Caco-2 (cell line): ENCODE measurements around the gene RAB23. TPM values are rescaled to one million over a fixed set of nuclear protein-coding genes. Genes with fewer than 3 reads are reported as not detected.

Experiments
- BruUV-seq: library from RNA; stranded (reverse); fragments of 400-500 nt; replicated peaks from 2 replicates; lab custom pipeline; 2021; lab: Mats Ljungman, UMichigan
- CTCF ChIA-PET: fragments of 300-600 bp; sonication (Branson Sonifier 250); formaldehyde crosslinking; loops from one replicate; lab custom pipeline; 2022; ENCODE audit warnings: antibody characterized with exemption; lab: Charles Lee
- POLR2A ChIA-PET: fragments of 300-600 bp; sonication (Branson Sonifier 250); formaldehyde crosslinking; loops from one replicate; lab custom pipeline; 2022; ENCODE audit warnings: antibody characterized with exemption; lab: Charles Lee
- DNase-seq, 2 experiments: peaks; one replicate each; pipeline versions ENCODE4 v3.0.0 to v3.0.0-alpha.2; 2020 to 2022
- H3K27me3 ChIP-seq: replicated peaks from 2 replicates; pipeline ENCODE4 v1.6.0; 2011; ENCODE audit warnings: low read length; ENCODE audit not compliant: control insufficient read depth, insufficient read depth
- H3K36me3 ChIP-seq: 2 replicates; pipeline ENCODE4 v1.5.1; 2011; ENCODE audit warnings: low read length; ENCODE audit not compliant: control insufficient read depth, insufficient read depth
- H3K4me1 ChIP-seq: fragments of 250-450 bp; sonication (Bioruptor Pico); 2 replicates; pipeline ENCODE4 v1.5.1; 2020; ENCODE audit warnings: mild to moderate bottlenecking
- H3K4me3 ChIP-seq: 2 replicates; pipeline ENCODE4 v1.5.1; 2011; ENCODE audit warnings: low read depth, mild to moderate bottlenecking, control low read depth, low read length
- H3K9me3 ChIP-seq: fragments of 250-450 bp; sonication (Bioruptor Pico); 2 replicates; pipeline ENCODE4 v1.5.1; 2020; ENCODE audit warnings: mild to moderate bottlenecking, moderate library complexity
- H3K27ac Mint-ChIP-seq: one replicate; pipeline ENCODE4 v1.8.0; 2022; ENCODE audit warnings: mixed read lengths; ENCODE audit not compliant: unreplicated experiment
- H3K27me3 Mint-ChIP-seq: one replicate; pipeline ENCODE4 v1.8.0; 2022; ENCODE audit warnings: mixed read lengths; ENCODE audit not compliant: insufficient read depth, unreplicated experiment
- H3K36me3 Mint-ChIP-seq: one replicate; pipeline ENCODE4 v1.8.0; 2022; ENCODE audit warnings: mild to moderate bottlenecking, mixed read lengths; ENCODE audit not compliant: insufficient read depth, unreplicated experiment
- H3K4me1 Mint-ChIP-seq: one replicate; pipeline ENCODE4 v1.8.0; 2022; ENCODE audit warnings: low read depth, mixed read lengths; ENCODE audit not compliant: unreplicated experiment
- H3K4me3 Mint-ChIP-seq: one replicate; pipeline ENCODE4 v1.8.0; 2022; ENCODE audit warnings: mild to moderate bottlenecking, moderate library complexity, mixed read lengths; ENCODE audit not compliant: unreplicated experiment
- H3K9me3 Mint-ChIP-seq: one replicate; pipeline ENCODE4 v1.8.0; 2022; ENCODE audit warnings: mixed read lengths; ENCODE audit not compliant: unreplicated experiment
- intact Hi-C: fragments of 100-400 bp; cut with micrococcal nuclease; formaldehyde crosslinking; loops from one replicate; pipeline ENCODE4 v1.10.0; 2022; ENCODE audit not compliant: unreplicated experiment
- total RNA-seq: library from RNA; stranded (reverse); gene quantifications from 2 replicates; pipeline ENCODE4 v1.2.3, GENCODE V29; 2022
- TF ChIP-seq, protein P1 (sequence below), 2 experiments: fragments of 200-600 bp in 1 of 2; IDR thresholded peaks; 1 replicate in 1 of 2; 2 replicates in 1 of 2; pipeline versions ENCODE4 v1.5.1 to v1.8.0; 2011 to 2022; ENCODE audit warnings: antibody characterized with exemption in 1 of 2, control low read depth in 1 of 2, inconsistent platforms in 1 of 2, low read depth in 1 of 2, low read length in 1 of 2, mild to moderate bottlenecking in 1 of 2, moderate library complexity in 1 of 2; ENCODE audit not compliant: insufficient read depth in 1 of 2, severe bottlenecking in 1 of 2, unreplicated experiment in 1 of 2

Gene RAB23
- total RNA-seq, 1 experiment from 2014 or later: 13.7 TPM

- H3K36me3 ChIP-seq: no peaks in the 10 kb centered on the region
- BruUV-seq: no TSS peak
- Mint-ChIP-seq H3K27me3 (no peaks in the 10 kb centered on the region), H3K4me1 (peaks cover 13% of the 10 kb centered on the region), H3K36me3 (no peaks in the 10 kb centered on the region), H3K4me3 (no peak overlapping the region), H3K27ac (no peak overlapping the region), H3K9me3 (no peaks in the 10 kb centered on the region)
- CTCF ChIA-PET: no interaction called here
- H3K27me3 ChIP-seq: no peaks in the 10 kb centered on the region
- no peaks in the 10 kb centered on the region for H3K4me1 ChIP-seq
- no peak overlapping the region for H3K4me3 ChIP-seq
- TF ChIP-seq, protein P1, sequence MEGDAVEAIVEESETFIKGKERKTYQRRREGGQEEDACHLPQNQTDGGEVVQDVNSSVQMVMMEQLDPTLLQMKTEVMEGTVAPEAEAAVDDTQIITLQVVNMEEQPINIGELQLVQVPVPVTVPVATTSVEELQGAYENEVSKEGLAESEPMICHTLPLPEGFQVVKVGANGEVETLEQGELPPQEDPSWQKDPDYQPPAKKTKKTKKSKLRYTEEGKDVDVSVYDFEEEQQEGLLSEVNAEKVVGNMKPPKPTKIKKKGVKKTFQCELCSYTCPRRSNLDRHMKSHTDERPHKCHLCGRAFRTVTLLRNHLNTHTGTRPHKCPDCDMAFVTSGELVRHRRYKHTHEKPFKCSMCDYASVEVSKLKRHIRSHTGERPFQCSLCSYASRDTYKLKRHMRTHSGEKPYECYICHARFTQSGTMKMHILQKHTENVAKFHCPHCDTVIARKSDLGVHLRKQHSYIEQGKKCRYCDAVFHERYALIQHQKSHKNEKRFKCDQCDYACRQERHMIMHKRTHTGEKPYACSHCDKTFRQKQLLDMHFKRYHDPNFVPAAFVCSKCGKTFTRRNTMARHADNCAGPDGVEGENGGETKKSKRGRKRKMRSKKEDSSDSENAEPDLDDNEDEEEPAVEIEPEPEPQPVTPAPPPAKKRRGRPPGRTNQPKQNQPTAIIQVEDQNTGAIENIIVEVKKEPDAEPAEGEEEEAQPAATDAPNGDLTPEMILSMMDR (IDR thresholded peaks at IDR 0.05; ENCODE audit: insufficient read depth in 1 of 2, low read depth in 1 of 2, low read length in 1 of 2, severe bottlenecking in 1 of 2, unreplicated experiment in 1 of 2): no peak
- POLR2A ChIA-PET: no interaction called here
- H3K9me3 ChIP-seq: no peaks in the 10 kb centered on the region
- intact Hi-C loops: no loop called here
- no peak for DNase-seq
These were observed 15.0 kb downstream of the RAB23 start for GRCh38 chr6:57207141-57207540.

GRCh38 chr6:57205550-57206328 is 16.4 kb downstream of the RAB23 start:
- H3K4me1 ChIP-seq: no peaks in the 10 kb centered on the region
- H3K9me3 ChIP-seq: no peaks in the 10 kb centered on the region
- no peaks in the 10 kb centered on the region for H3K36me3 ChIP-seq
- intact Hi-C loops: no loop called here
- H3K4me3 Mint-ChIP-seq: no peak overlapping the region
- TF ChIP-seq, protein P1 (IDR thresholded peaks at IDR 0.05; ENCODE audit: insufficient read depth in 1 of 2, low read depth in 1 of 2, low read length in 1 of 2, severe bottlenecking in 1 of 2, unreplicated experiment in 1 of 2): no peak
- H3K27ac Mint-ChIP-seq: no peak overlapping the region
- H3K27me3 ChIP-seq: no peaks in the 10 kb centered on the region
- ChIA-PET POLR2A (no interaction called here), CTCF (interaction anchor here (0.5 to 0.6 kb wide), 2 partner anchors 16 to 285 kb away, joined by 3 to 5 read pairs; no protein-coding TSS in a partner anchor)
- DNase-seq: no peak
- peaks cover 13% of the 10 kb centered on the region for H3K4me1 Mint-ChIP-seq
- no peaks in the 10 kb centered on the region for H3K9me3 Mint-ChIP-seq
- H3K27me3 Mint-ChIP-seq: no peaks in the 10 kb centered on the region
- no peak overlapping the region for H3K4me3 ChIP-seq
- H3K36me3 Mint-ChIP-seq: no peaks in the 10 kb centered on the region
- no TSS peak for BruUV-seq

DNA sequence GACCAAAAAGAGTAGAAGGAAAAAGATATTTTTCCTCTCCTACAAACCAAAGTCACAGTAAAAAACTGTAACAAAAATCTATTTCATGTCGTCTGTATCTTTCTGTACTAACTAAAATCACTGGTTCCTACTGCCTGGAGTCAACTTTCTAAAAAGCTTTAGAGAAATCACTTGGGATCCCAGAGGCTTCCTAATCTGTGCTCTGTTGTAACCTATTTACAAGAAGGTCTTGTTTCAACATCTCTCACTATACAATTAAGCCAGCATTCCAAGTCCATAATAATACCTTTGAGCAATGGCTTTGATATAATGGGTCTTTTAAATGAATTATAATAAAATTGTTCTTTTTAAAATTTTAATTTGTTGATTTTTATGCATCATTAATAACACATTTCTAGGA is 20.4 kb downstream of the RAB23 start:
- no peaks in the 10 kb centered on the region for H3K27me3 ChIP-seq
- no peaks in the 10 kb centered on the region for H3K36me3 ChIP-seq
- H3K4me1 ChIP-seq: no peaks in the 10 kb centered on the region
- ChIA-PET POLR2A (no interaction called here), CTCF (no interaction called here)
- BruUV-seq: no TSS peak
- no peak overlapping the region for H3K4me3 ChIP-seq
- Mint-ChIP-seq H3K9me3 (no peaks in the 10 kb centered on the region), H3K27ac (no peak overlapping the region), H3K4me1 (peaks cover 13% of the 10 kb centered on the region), H3K27me3 (no peaks in the 10 kb centered on the region), H3K36me3 (no peaks in the 10 kb centered on the region), H3K4me3 (no peak overlapping the region)
- H3K9me3 ChIP-seq: no peaks in the 10 kb centered on the region
- TF ChIP-seq, protein P1 (IDR thresholded peaks at IDR 0.05; ENCODE audit: insufficient read depth in 1 of 2, low read depth in 1 of 2, low read length in 1 of 2, severe bottlenecking in 1 of 2, unreplicated experiment in 1 of 2): no peak
- no peak for DNase-seq
- intact Hi-C loops: no loop called here
